Astrocyte of the cerebellum (primary cell): ENCODE measurements around the gene OR1E2.
"Not testable (repeated sequence)": the region's sequence is repeated elsewhere in the genome, so short reads cannot be mapped to it uniquely, and the experiment has no call there.

Source experiments
- DNase-seq: peaks from one replicate; pipeline ENCODE4 v3.0.0-alpha.2; 2011; ENCODE audit warnings: low read depth
- H3K4me3 ChIP-seq: 2 replicates; pipeline ENCODE4 v1.5.1; 2011; ENCODE audit warnings: mild to moderate bottlenecking, low read depth, low read length, moderate library complexity
- in situ Hi-C: cut with HindIII; loops from 2 replicates; pipeline ENCODE4 v1.10.0; 2017; ENCODE audit warnings: low sequenced_read_pairs
- TF ChIP-seq, protein P1 (sequence below): IDR thresholded peaks from 2 replicates; pipeline ENCODE4 v1.5.1; 2012; ENCODE audit warnings: low read length, low read depth, moderate library complexity, mild to moderate bottlenecking; ENCODE audit errors: missing control alignments

OR1E2 gene

DNA sequence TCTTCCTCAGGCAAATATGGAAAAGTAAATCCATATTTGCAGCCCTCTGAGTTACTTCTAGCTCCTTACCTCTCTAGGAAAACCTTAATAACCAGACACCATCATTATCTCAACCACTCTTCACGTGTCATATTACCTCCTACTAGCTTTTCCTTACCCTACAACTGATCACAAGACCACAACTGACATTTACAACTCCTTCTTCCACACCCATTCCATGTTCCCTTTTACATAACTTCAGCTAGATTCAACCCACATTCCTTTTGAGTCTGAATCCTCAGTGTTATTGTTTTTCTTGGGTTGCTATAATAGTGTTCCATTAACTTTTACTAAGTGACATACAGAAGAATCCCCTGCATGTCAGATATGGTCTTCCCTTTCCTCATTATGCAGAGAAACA lies 4.7 kb upstream of the OR1E2 start:
- in situ Hi-C loops, result no loop called here
- no peak for DNase-seq
- TF ChIP-seq, protein P1, sequence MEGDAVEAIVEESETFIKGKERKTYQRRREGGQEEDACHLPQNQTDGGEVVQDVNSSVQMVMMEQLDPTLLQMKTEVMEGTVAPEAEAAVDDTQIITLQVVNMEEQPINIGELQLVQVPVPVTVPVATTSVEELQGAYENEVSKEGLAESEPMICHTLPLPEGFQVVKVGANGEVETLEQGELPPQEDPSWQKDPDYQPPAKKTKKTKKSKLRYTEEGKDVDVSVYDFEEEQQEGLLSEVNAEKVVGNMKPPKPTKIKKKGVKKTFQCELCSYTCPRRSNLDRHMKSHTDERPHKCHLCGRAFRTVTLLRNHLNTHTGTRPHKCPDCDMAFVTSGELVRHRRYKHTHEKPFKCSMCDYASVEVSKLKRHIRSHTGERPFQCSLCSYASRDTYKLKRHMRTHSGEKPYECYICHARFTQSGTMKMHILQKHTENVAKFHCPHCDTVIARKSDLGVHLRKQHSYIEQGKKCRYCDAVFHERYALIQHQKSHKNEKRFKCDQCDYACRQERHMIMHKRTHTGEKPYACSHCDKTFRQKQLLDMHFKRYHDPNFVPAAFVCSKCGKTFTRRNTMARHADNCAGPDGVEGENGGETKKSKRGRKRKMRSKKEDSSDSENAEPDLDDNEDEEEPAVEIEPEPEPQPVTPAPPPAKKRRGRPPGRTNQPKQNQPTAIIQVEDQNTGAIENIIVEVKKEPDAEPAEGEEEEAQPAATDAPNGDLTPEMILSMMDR, result no peak

DNA sequence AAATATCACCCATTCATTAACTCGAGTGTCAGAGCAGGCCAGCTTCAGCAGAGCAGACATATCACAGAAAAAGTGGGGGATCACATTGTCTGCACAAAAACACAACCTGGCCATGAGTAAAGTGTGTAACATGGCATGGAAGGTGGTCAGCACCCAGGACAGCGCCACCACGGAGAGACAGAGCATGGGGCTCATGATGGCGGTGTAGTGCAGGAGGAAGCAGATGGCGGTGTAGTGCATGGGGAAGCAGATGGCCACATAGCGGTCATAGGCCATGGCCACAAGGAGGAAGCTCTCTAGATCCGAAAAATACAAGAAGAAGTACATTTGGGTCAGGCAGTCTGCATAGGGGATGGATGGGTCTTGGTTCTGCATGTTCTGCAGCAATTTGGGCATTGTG lies 426 bp downstream of the OR1E2 start:
- H3K4me3 ChIP-seq, DNase-seq, in situ Hi-C loops: not testable (repeated sequence)

More for the DNA sequence above, 4.7 kb upstream of the OR1E2 start:
- H3K4me3 ChIP-seq, result no peak overlapping the region

DNA sequence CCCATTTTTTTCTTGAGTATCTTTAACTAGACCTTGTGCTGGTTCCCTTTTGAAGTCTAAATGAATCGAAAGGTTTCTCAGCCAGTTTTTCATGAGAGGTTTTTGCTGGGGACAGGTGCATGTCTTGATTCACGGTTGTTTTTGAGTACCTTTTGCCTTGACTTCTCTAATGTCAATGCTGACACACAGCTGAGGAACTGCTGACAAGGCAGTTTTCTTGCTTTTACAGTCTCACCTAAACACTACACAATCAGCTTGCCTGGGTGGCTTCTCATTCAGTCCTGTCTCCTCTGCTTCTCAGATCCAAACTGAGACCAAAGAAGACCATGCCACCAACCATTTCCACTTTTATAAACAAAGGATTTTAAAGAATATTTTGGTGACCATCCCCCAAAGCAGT lies 15.4 kb downstream of the OR1E2 start:
- in situ Hi-C loops, result loop anchor here (10.0 kb wide), 1 partner anchor 133 kb away; no protein-coding TSS in a partner anchor
- no peak overlapping the region for H3K4me3 ChIP-seq
- DNase-seq, result no peak
- TF ChIP-seq, protein P1, result no peak

DNA sequence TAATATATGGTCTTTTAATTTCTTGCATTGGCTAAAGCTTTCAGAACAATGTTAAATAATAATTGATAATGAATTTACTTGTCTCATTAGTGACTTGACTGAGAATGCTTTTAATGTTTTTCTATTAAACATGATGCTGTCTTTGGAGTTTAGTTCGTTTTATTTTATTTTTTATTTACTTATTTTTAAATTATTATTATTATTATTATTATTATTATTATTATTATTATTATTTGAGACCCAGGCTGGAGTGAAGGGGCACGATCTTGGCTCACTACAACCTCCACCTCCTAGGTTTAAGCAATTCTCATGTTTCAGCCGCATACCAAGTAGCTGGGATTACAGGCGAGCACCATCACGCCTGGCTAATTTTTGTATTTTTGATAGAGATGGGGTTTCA lies 18.0 kb downstream of the OR1E2 start:
- TF ChIP-seq, protein P1, result no peak
- no peak overlapping the region for H3K4me3 ChIP-seq
- in situ Hi-C loops, result loop anchor here (10.0 kb wide), 1 partner anchor 131 kb away; no protein-coding TSS in a partner anchor
- DNase-seq, result no peak

DNA sequence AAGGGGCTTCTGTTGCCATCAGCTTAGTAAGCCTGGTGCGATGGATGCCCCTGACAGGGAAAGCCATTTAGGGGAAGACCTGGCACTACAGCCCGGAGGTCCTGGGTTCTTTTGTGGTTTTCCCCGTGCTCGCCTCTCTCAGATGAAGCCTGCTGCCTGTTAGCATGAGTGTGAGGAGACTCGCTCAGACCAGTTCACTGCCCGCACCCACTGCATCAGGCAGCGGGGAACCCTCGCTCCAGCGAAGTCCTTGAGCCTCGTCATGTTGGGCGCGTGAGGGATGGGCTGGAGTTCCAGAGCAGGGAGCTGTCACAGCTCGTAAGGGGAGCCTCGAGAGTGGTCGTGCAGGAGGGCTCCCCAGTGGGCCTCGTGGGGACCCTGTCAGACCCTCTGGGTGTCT lies 21.4 kb downstream of the OR1E2 start:
- in situ Hi-C loops, result loop anchor here (10.0 kb wide), 1 partner anchor 127 kb away; no protein-coding TSS in a partner anchor
- not testable (repeated sequence) for H3K4me3 ChIP-seq, DNase-seq

DNA sequence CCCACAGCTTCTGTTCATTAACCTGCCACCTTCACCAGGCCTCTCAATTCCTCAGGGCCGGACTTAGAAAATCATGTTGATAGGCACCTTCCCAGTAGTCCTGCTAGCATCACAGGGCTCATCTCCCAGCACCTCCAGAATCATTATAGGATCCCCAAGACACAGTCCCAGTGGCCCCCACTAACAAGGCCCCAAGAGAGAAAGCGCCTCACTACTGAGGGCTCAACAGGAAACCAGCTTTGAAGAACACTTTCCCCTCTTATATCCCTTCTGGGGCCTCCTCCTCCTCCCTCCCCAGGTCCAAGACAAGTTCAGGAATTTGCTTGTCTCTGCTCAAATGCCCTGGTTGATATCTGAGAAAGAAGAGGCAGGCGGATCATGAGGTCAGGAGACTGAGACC lies 22.6 kb downstream of the OR1E2 start, which contains the start of gene OR3A3:
TSS of gene OR3A3 (plus strand) at position 301 of the 400 bp plus-strand sequence.
- in situ Hi-C loops, result loop anchor here (10.0 kb wide), 1 partner anchor 126 kb away; no protein-coding TSS in a partner anchor
- DNase-seq, result no peak
- TF ChIP-seq, protein P1, result no peak
- H3K4me3 ChIP-seq, result no peak within 1 kb of the TSS

DNA sequence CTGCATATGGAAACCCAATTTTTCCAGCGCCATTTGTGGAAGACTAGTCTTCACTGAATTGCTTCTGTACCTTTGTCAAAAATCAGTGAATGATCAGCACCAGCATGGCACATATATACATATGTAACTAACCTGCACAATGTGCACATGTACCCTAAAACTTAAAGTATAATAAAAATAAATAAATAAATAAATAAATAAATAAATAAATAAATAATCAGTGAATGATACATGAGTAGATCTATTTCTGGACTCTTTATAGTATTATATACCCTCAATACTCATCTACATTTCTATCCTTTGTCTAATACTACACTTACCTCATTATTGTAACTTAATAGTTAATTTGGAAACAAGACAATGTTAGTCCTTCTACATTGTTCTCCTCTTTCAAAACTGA lies 29.8 kb downstream of the OR1E2 start:
- H3K4me3 ChIP-seq, in situ Hi-C loops, DNase-seq: not testable (repeated sequence)

DNA sequence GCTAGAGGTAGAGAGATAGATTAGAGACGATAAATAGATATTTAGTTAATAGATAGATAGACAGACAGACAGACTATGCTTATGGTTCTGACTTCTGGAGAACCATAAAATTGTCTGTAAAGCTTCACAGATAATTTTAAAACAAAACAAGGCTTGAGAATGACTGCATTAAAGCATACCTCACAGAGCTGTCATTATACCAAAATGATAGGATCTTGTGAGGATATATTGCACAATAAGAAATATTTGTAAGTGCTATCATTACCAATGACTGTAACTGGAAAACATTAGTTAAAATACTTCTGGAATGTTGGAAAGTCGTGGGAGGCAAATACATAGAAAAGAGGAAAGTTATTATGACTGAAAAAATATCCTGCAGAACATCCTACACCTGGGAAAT lies 31.9 kb downstream of the OR1E2 start:
- H3K4me3 ChIP-seq, result no peak overlapping the region
- TF ChIP-seq, protein P1, result no peak
- in situ Hi-C loops, result no loop called here
- no peak for DNase-seq
